ENCODE measurements around the gene TPM2.

GRCh38 chr9:35729101-35729500 lies 39.4 kb upstream of the TPM2 start:
- TF ChIP-seq CTCF (IDR thresholded peaks at IDR 0.05) (no peak), EZH2 (IDR thresholded peaks at IDR 0.05; ENCODE audit: borderline replicate concordance, insufficient read depth, low read depth, low read length, poor library complexity, severe bottlenecking) (no peak)
